GM21390 (cell line): ENCODE measurements around the gene TRMT44.
"Not testable (repeated sequence)": the region's sequence is repeated elsewhere in the genome, so short reads cannot be mapped to it uniquely, and the experiment has no call there.

Source experiments
- ATAC-seq: cut with Tn5 transposase; IDR thresholded peaks from one replicate; pipeline ENCODE4 v1.9.1; 2021; ENCODE audit not compliant: unreplicated experiment

The TRMT44 gene

GRCh38 chr4:8510191-8510590 lies 69.6 kb downstream of the TRMT44 start:
- ATAC-seq = no peak

- ATAC-seq = no peak
Observed at GRCh38 chr4:8510611-8511285, 70.2 kb downstream of the TRMT44 start.

GRCh38 chr4:8512510-8512909 lies 71.9 kb downstream of the TRMT44 start:
- ATAC-seq = no peak

- ATAC-seq = not testable (repeated sequence)
Observed at GRCh38 chr4:8513080-8513479, 72.5 kb downstream of the TRMT44 start.

- no peak for ATAC-seq
Observed at GRCh38 chr4:8513931-8514330, 73.4 kb downstream of the TRMT44 start.

- ATAC-seq = no peak
Observed at GRCh38 chr4:8514391-8514790, 73.8 kb downstream of the TRMT44 start.

GRCh38 chr4:8515316-8516060 lies 74.9 kb downstream of the TRMT44 start:
- ATAC-seq = no peak

- ATAC-seq = no peak
Observed at GRCh38 chr4:8516061-8516573, 75.5 kb downstream of the TRMT44 start.

GRCh38 chr4:8516996-8517550 lies 76.5 kb downstream of the TRMT44 start:
- no peak for ATAC-seq

GRCh38 chr4:8517946-8518345 lies 77.4 kb downstream of the TRMT44 start:
- no peak for ATAC-seq

- no peak for ATAC-seq
Observed at GRCh38 chr4:8522160-8523120, 81.9 kb downstream of the TRMT44 start.

GRCh38 chr4:8523175-8523574 lies 82.6 kb downstream of the TRMT44 start:
- no peak for ATAC-seq

- ATAC-seq = no peak
Observed at GRCh38 chr4:8523766-8524165, 83.2 kb downstream of the TRMT44 start.

- no peak for ATAC-seq
Observed at GRCh38 chr4:8524595-8525382, 84.2 kb downstream of the TRMT44 start.

- no peak for ATAC-seq
Observed at GRCh38 chr4:8525383-8526120, 85.0 kb downstream of the TRMT44 start.
